Cardiac fibroblast (primary cell): ENCODE measurements around the gene FZD2.

ENCODE experiments used
- DNase-seq, 2 donors: peaks; one replicate each; pipeline versions ENCODE4 v3.0.0 to v3.0.0-alpha.2; 2010; ENCODE audit warnings: low read depth in 2 of 2
- H3K4me3 ChIP-seq, 2 donors: replicated peaks in 1 of 2; 1 replicate in 1 of 2; 2 replicates in 1 of 2; pipeline ENCODE4 v1.5.1; 2011; ENCODE audit warnings: low read depth in 2 of 2, low read length in 2 of 2, mild to moderate bottlenecking in 2 of 2, moderate library complexity in 1 of 2
- CTCF ChIP-seq: IDR thresholded peaks from one replicate; pipeline ENCODE4 v1.5.1; 2011; ENCODE audit warnings: low read depth, mild to moderate bottlenecking, low read length, inconsistent platforms

Gene FZD2

GRCh38 chr17:44547625-44548267 is 9.5 kb upstream of the FZD2 start:
- no peak overlapping the region for H3K4me3 ChIP-seq
- TF ChIP-seq CTCF, result no peak
- peak in 1 of 2 donors; percentile 59 for DNase-seq

GRCh38 chr17:44548376-44549230 is 8.7 kb upstream of the FZD2 start:
- no peak for DNase-seq
- H3K4me3 ChIP-seq, result no peak overlapping the region
- no peak for TF ChIP-seq CTCF

- no peak for DNase-seq
These were observed 7.6 kb upstream of the FZD2 start for GRCh38 chr17:44549686-44550085.

GRCh38 chr17:44552361-44552760 is 4.9 kb upstream of the FZD2 start:
- no peak for TF ChIP-seq CTCF
- no peak overlapping the region for H3K4me3 ChIP-seq
- no peak for DNase-seq

More at GRCh38 chr17:44549686-44550085, 7.6 kb upstream of the FZD2 start:
- H3K4me3 ChIP-seq, result no peak overlapping the region
- TF ChIP-seq CTCF, result no peak

- no peak overlapping the region for H3K4me3 ChIP-seq
- DNase-seq, result no peak
- no peak for TF ChIP-seq CTCF
These were observed 2.2 kb upstream of the FZD2 start for GRCh38 chr17:44555099-44555498.

- TF ChIP-seq CTCF, result no peak
- peak overlapping the region; percentile 64 to 76 for H3K4me3 ChIP-seq
These were observed 985 bp upstream of the FZD2 start for GRCh38 chr17:44556166-44556831.

More at GRCh38 chr17:44556166-44556831, 985 bp upstream of the FZD2 start:
- DNase-seq, result peak; percentile 69 to 72
